Retina (tissue), 1 donor: ENCODE results near the gene TRMT6.

Experiments
- DNase-seq: peaks from one replicate; pipeline ENCODE4 v3.0.0-alpha.2; 2016

TRMT6 gene

GRCh38 chr20:5893621-5894020 is 56.7 kb downstream of the TRMT6 start:
- no peak for DNase-seq

DNA sequence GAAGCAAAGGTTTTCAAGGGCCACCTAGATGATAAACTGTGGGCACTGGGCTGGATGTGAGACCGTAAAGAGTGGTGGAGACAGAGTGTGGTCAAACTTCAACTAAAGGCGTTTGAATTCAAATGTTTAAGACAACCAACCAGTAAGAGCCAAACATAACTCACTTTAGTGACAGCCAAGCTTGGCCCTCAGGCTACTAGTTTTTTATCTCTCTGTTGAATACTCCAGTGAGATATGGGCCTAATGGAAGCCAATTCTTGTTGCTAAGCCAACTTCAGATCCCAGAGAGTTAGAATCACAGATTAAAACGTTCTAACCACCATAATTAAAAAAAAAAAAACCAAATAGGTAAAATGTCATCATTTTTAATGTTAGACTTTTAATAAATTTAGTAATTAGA is 57.3 kb downstream of the TRMT6 start:
- DNase-seq = no peak

DNA sequence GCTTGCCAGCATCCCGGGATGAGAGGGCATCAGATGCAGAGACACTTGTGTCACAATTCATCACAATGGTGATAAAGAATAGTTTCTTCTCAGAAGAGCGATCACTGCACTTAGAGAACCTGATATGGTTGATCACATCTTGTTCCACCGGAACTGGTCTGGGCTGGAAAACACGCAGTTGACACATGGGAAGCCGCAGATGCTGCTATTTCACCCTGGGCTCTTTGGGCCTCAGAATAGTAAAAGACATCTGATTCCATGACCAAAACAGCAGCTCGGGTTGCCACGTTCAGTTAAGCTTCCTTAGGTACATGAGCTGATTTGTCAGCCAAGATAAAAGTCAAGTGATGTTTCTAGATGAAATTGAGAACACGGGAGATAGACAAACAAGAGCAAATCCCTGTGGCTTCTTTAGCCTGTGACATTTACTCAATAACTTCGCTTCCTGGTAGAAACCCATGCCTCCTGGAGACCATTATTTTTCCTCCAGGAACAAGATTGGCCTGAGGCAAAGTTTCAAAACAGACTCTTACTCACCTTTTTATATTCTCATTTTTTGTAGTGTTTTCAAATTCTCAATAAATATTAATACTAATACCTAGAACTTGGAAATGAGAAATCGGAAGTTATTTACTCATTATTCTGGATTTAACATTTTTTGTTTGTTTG is 59.4 kb downstream of the TRMT6 start:
- no peak for DNase-seq

DNA sequence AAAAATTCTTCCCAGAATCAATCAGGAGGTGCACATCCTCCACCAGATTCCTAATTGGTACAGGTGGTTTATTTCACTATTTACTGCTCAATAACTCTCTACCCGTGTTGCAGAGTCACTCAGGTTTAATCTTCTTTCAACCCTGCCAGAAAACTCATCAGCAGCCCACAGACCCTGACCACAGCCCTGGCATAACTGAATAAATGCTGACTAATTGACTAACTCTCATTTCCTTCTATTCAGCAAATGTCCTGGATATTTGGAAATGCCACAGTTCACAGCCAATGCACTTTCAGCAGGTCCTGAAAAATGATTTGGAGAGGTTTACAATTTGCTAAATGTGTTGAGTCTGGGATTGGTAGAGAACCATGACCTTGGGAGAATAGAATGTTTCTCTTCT is 62.3 kb downstream of the TRMT6 start:
- DNase-seq = no peak

GRCh38 chr20:5887386-5887785 is 62.9 kb downstream of the TRMT6 start:
- DNase-seq = no peak
